ENCODE data around the gene ITGA1.

The ITGA1 gene

DNA sequence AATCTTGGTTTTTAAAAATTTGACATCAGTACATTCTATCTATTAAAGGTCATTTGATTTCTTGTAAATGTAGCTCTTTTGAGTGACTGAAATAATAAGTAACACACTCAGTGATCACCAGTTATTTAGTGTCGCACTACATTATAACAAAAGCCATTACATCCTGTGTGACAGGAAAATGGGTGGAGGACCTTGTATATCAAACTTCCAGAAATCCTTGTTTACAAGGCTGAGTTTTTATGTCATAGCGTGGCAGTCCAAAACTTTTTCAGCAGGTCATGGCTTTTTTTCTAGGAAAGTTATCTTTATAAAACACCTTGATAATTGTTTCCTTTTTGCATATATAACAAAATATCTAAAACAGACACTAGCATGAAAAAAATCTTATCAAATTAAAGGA is 14.4 kb upstream of the ITGA1 start:
- DNase-seq, result no peak

GRCh38 chr5:52774005-52774410 is 13.7 kb upstream of the ITGA1 start:
- DNase-seq, result no peak

- DNase-seq, result no peak
Measured at GRCh38 chr5:52776116-52776515, 11.6 kb upstream of the ITGA1 start.

DNA sequence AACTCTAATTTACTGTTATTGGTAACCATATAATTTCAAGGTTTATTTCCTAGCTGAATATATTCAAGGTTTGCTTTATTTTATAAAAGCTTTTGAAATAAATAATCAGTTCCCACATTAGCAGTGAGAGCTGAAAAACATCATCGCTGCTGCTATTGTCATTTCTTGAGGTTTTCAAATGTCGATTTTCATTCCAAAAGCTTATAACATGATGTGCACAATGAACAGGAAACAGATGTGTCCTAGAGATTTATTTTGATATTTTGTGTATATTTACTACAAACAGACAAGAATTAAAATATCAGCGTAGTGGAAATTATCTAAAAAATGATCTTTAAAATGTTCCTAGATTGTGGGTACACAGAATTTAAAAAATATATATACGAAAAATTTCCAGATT is 10.5 kb upstream of the ITGA1 start:
- DNase-seq, result no peak

- no peak for DNase-seq
Measured at GRCh38 chr5:52778781-52779180, 8.9 kb upstream of the ITGA1 start.

GRCh38 chr5:52779213-52779612 is 8.5 kb upstream of the ITGA1 start:
- no peak for DNase-seq

- no peak for DNase-seq
Measured at GRCh38 chr5:52783226-52783959, 4.3 kb upstream of the ITGA1 start.

- DNase-seq, result no peak
Measured at GRCh38 chr5:52784737-52785136, 3.0 kb upstream of the ITGA1 start.

DNA sequence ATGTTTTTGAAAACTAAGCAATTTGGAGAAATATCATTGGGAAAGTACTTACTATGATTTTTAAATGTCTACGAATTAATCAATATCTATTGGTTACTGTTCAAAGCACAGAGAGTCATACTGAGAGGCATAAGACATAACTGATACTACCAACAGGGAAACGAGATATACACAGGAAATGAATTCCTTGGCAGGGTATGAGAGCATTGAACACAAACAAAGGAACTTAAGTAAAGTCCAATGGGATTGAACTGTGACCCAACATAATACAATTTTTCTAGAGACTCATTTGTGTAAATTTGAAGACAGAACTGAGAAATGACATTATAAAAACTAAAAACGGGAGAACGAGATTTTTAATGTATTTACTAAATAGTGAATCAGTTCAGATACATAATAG is 1.3 kb upstream of the ITGA1 start:
- no peak for DNase-seq

DNA sequence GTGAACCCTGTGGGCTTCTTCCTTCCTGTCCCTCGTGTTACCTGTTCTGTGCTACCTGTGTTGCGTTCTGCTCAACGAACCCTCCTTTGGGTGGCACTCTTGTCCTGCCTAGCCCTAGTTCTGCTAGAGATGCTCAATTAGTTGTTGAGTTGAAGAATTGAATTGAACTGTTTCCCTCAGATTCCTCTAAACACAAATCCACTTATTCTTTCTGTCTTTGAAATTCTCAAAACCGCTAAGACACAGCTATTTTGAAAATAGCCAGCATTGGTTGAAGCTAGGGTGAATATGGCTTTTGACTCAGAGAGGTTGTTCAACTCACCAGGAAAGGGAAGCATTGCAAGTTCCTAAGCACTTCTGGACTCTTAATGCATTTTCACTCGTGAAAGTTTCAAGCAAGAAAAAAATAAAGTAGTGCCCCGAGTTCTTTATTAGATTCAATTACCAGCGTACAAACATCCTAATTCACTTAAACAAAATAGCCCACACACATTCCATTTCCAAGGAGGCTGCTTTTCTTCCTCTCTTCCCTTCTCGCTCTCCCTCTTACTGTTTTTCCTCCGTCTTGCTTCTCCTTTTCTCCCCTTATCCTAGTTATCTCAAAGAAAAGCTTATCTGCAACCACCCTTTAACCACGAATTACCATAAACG is 642 bp upstream of the ITGA1 start:
- DNase-seq, result no peak

- DNase-seq, result no peak
Measured at GRCh38 chr5:52788505-52788821, 747 bp downstream of the ITGA1 start.

- DNase-seq, result no peak
Measured at GRCh38 chr5:52789378-52789777, 1.7 kb downstream of the ITGA1 start.

- DNase-seq, result no peak
Measured at GRCh38 chr5:52789851-52790250, 2.1 kb downstream of the ITGA1 start.

DNA sequence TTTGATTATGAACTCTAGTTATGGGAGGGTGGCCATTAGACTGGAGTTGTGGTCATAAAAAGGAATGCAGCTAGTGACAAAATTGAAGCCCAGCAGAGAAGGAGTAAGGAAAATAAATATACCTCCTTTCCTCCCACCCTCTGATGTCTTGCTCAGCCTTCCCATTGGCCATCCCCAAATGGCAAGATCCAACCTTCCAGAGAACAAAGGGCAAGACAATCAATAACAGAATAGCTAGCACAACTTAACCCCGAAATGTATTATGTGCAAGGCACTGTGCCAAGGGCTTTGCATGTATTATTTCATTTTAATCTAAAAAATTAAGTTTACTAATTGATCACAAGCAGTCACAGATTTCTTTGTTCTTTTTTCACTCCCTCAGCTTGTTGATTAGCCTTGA is 3.6 kb downstream of the ITGA1 start:
- DNase-seq, result no peak

- DNase-seq, result no peak
Measured at GRCh38 chr5:52794519-52794918, 6.8 kb downstream of the ITGA1 start.

- no peak for DNase-seq
Measured at GRCh38 chr5:52796031-52796430, 8.3 kb downstream of the ITGA1 start.

GRCh38 chr5:52796516-52797103 is 8.9 kb downstream of the ITGA1 start:
- no peak for DNase-seq

GRCh38 chr5:52798938-52799337 is 11.2 kb downstream of the ITGA1 start:
- DNase-seq, result no peak

- DNase-seq, result no peak
Measured at GRCh38 chr5:52799358-52799982, 11.8 kb downstream of the ITGA1 start.

GRCh38 chr5:52799983-52800393 is 12.3 kb downstream of the ITGA1 start:
- peak; percentile 82 to 96 for DNase-seq

- DNase-seq, result peak in 1 of 2 experiments; percentile 28
Measured at GRCh38 chr5:52800394-52801213, 12.9 kb downstream of the ITGA1 start.

DNA sequence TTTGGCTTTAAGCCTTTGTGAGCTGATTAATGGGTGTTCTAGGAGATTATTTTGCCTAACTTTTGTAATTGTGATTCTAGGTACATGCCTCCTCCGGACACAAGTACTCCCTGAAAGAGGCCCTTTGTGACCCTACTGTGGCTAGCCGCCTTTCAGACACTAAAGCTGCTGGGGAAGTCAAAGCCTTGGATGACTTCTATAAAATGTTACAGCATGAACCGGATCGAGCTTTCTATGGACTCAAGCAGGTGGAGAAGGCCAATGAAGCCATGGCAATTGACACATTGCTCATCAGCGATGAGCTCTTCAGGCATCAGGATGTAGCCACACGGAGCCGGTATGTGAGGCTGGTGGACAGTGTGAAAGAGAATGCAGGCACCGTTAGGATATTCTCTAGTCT is 13.6 kb downstream of the ITGA1 start:
- no peak for DNase-seq

Data from NCI-H446 (cell line).